HEK293 (cell line): ENCODE data around the gene OR1D2.
A peak's percentile ranks its signal among the peaks of the same experiment; 100 is the strongest.

Source experiments
- CTCF ChIP-seq: fragments of 450-650 bp; formaldehyde crosslinking; IDR thresholded peaks from 2 replicates; pipeline ENCODE4 v1.5.1; 2016; ENCODE audit warnings: missing biosample characterization, missing genetic modification characterization
- GLIS2 ChIP-seq: fragments of 450-650 bp; formaldehyde crosslinking; IDR thresholded peaks from 2 replicates; pipeline ENCODE4 v1.5.1; 2016; ENCODE audit warnings: missing biosample characterization, missing genetic modification characterization
- INSM2 ChIP-seq: fragments of 450-650 bp; formaldehyde crosslinking; IDR thresholded peaks from 2 replicates; pipeline ENCODE4 v1.5.1; 2016; ENCODE audit warnings: missing biosample characterization, missing genetic modification characterization
- KLF8 ChIP-seq: fragments of 450-650 bp; formaldehyde crosslinking; IDR thresholded peaks from 2 replicates; pipeline ENCODE4 v1.5.1; 2016; ENCODE audit warnings: missing biosample characterization, missing genetic modification characterization
- KLF9 ChIP-seq: fragments of 450-650 bp; formaldehyde crosslinking; IDR thresholded peaks from 2 replicates; pipeline ENCODE4 v1.5.1; 2016; ENCODE audit warnings: missing biosample characterization, missing genetic modification characterization, low read depth
- SCRT1 ChIP-seq: fragments of 450-650 bp; formaldehyde crosslinking; IDR thresholded peaks from 2 replicates; pipeline ENCODE4 v1.5.1; 2016; ENCODE audit warnings: missing biosample characterization, missing genetic modification characterization, borderline replicate concordance
- SP2 ChIP-seq: fragments of 450-650 bp; formaldehyde crosslinking; IDR thresholded peaks from 2 replicates; pipeline ENCODE4 v1.5.1; 2016; ENCODE audit warnings: missing biosample characterization, missing genetic modification characterization
- SP7 ChIP-seq: fragments of 450-650 bp; formaldehyde crosslinking; IDR thresholded peaks from 2 replicates; pipeline ENCODE4 v1.5.1; 2016; ENCODE audit warnings: missing biosample characterization, missing genetic modification characterization
- ZBTB11 ChIP-seq: fragments of 450-650 bp; formaldehyde crosslinking; conservative IDR thresholded peaks from 2 replicates; pipeline ENCODE4 v1.5.1; 2016; ENCODE audit warnings: low read depth, missing biosample characterization, missing genetic modification characterization
- ZBTB17 ChIP-seq: fragments of 450-650 bp; formaldehyde crosslinking; IDR thresholded peaks from 2 replicates; pipeline ENCODE4 v1.5.1; 2016; ENCODE audit warnings: missing biosample characterization, missing genetic modification characterization
- ZBTB20 ChIP-seq: fragments of 450-650 bp; formaldehyde crosslinking; IDR thresholded peaks from 2 replicates; pipeline ENCODE4 v1.5.1; 2016; ENCODE audit warnings: missing biosample characterization, missing genetic modification characterization
- ZFHX2 ChIP-seq: fragments of 450-650 bp; formaldehyde crosslinking; conservative IDR thresholded peaks from 2 replicates; pipeline ENCODE4 v1.5.1; 2016; ENCODE audit warnings: missing biosample characterization, missing genetic modification characterization
- ZFP3 ChIP-seq: fragments of 450-650 bp; formaldehyde crosslinking; IDR thresholded peaks from 2 replicates; pipeline ENCODE4 v1.5.1; 2016; ENCODE audit warnings: low read depth, missing biosample characterization, missing genetic modification characterization
- ZFP41 ChIP-seq: fragments of 450-650 bp; formaldehyde crosslinking; IDR thresholded peaks from 2 replicates; pipeline ENCODE4 v1.5.1; 2016; ENCODE audit warnings: missing biosample characterization, missing genetic modification characterization, borderline replicate concordance
- ZIC2 ChIP-seq: fragments of 450-650 bp; formaldehyde crosslinking; IDR thresholded peaks from 2 replicates; pipeline ENCODE4 v1.5.1; 2016; ENCODE audit warnings: missing biosample characterization, missing genetic modification characterization
- ZNF2 ChIP-seq: fragments of 450-650 bp; formaldehyde crosslinking; IDR thresholded peaks from 2 replicates; pipeline ENCODE4 v1.5.1; 2016; ENCODE audit warnings: missing biosample characterization, missing genetic modification characterization
- ZNF221 ChIP-seq: fragments of 450-650 bp; formaldehyde crosslinking; IDR thresholded peaks from 2 replicates; pipeline ENCODE4 v1.5.1; 2017; ENCODE audit warnings: missing biosample characterization, missing genetic modification characterization, borderline replicate concordance
- ZNF266 ChIP-seq: fragments of 450-650 bp; formaldehyde crosslinking; IDR thresholded peaks from 2 replicates; pipeline ENCODE4 v1.5.1; 2016; ENCODE audit warnings: missing biosample characterization, missing genetic modification characterization, low read depth
- ZNF341 ChIP-seq: fragments of 450-650 bp; formaldehyde crosslinking; IDR thresholded peaks from 2 replicates; pipeline ENCODE4; 2016; ENCODE audit warnings: low read depth, missing biosample characterization, missing genetic modification characterization
- ZNF37A ChIP-seq: fragments of 450-650 bp; IDR thresholded peaks from 2 replicates; pipeline ENCODE4 v1.5.1; 2018; ENCODE audit warnings: missing biosample characterization, missing genetic modification characterization
- ZNF704 ChIP-seq: fragments of 450-650 bp; formaldehyde crosslinking; IDR thresholded peaks from 2 replicates; pipeline ENCODE4 v1.5.1; 2016; ENCODE audit warnings: missing biosample characterization, missing genetic modification characterization
- ZNF76 ChIP-seq: fragments of 450-650 bp; formaldehyde crosslinking; IDR thresholded peaks from 2 replicates; pipeline ENCODE4; 2016; ENCODE audit warnings: low read depth, missing biosample characterization, missing genetic modification characterization, borderline replicate concordance
- ZSCAN23 ChIP-seq: fragments of 450-650 bp; formaldehyde crosslinking; IDR thresholded peaks from 2 replicates; pipeline ENCODE4 v1.5.1; 2016; ENCODE audit warnings: missing biosample characterization, missing genetic modification characterization
- TF ChIP-seq, protein P1 (sequence below): fragments of 450-650 bp; formaldehyde crosslinking; IDR thresholded peaks from 2 replicates; pipeline ENCODE4 v1.5.1; 2016; ENCODE audit warnings: missing biosample characterization, missing genetic modification characterization
- TF ChIP-seq, protein P2 (sequence below): fragments of 450-650 bp; formaldehyde crosslinking; IDR thresholded peaks from 2 replicates; pipeline ENCODE4 v1.5.1; 2016; ENCODE audit warnings: missing biosample characterization, missing genetic modification characterization, low read depth

Gene OR1D2

GRCh38 chr17:3048727-3049471, 55.3 kb downstream of the OR1D2 start (continued):
- TF ChIP-seq ZFP3 (tag by site-specific recombination): no peak
- TF ChIP-seq, protein P1, sequence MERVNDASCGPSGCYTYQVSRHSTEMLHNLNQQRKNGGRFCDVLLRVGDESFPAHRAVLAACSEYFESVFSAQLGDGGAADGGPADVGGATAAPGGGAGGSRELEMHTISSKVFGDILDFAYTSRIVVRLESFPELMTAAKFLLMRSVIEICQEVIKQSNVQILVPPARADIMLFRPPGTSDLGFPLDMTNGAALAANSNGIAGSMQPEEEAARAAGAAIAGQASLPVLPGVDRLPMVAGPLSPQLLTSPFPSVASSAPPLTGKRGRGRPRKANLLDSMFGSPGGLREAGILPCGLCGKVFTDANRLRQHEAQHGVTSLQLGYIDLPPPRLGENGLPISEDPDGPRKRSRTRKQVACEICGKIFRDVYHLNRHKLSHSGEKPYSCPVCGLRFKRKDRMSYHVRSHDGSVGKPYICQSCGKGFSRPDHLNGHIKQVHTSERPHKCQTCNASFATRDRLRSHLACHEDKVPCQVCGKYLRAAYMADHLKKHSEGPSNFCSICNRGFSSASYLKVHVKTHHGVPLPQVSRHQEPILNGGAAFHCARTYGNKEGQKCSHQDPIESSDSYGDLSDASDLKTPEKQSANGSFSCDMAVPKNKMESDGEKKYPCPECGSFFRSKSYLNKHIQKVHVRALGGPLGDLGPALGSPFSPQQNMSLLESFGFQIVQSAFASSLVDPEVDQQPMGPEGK (tag by site-specific recombination): peak; percentile 87
- TF ChIP-seq ZSCAN23 (tag by site-specific recombination): no peak
- TF ChIP-seq INSM2 (tag by site-specific recombination): peak; percentile 37; the same call in 1 of the 2 replicates
- peak; percentile 97 for TF ChIP-seq ZNF341 (tag by site-specific recombination)
- peak; percentile 99 for TF ChIP-seq SCRT1 (tag by site-specific recombination)
- peak; percentile 75 for TF ChIP-seq ZIC2 (tag by site-specific recombination)
- 0 out of 2 replicates have a peak, but pooled peaks have one; percentile 36 for TF ChIP-seq KLF8
- TF ChIP-seq ZFP41 (tag by site-specific recombination): no peak
- TF ChIP-seq ZNF221: no peak
- TF ChIP-seq GLIS2 (tag by site-specific recombination): peak; percentile 71
- TF ChIP-seq ZNF37A: no peak
- peak; percentile 97 for TF ChIP-seq CTCF (tag by site-specific recombination)
- peak; percentile 98 for TF ChIP-seq ZBTB11 (tag by site-specific recombination)
- TF ChIP-seq ZFHX2 (tag by site-specific recombination): peak; percentile 58
- peak; percentile 60; the same call in 1 of the 2 replicates for TF ChIP-seq ZNF2
- TF ChIP-seq, protein P2, sequence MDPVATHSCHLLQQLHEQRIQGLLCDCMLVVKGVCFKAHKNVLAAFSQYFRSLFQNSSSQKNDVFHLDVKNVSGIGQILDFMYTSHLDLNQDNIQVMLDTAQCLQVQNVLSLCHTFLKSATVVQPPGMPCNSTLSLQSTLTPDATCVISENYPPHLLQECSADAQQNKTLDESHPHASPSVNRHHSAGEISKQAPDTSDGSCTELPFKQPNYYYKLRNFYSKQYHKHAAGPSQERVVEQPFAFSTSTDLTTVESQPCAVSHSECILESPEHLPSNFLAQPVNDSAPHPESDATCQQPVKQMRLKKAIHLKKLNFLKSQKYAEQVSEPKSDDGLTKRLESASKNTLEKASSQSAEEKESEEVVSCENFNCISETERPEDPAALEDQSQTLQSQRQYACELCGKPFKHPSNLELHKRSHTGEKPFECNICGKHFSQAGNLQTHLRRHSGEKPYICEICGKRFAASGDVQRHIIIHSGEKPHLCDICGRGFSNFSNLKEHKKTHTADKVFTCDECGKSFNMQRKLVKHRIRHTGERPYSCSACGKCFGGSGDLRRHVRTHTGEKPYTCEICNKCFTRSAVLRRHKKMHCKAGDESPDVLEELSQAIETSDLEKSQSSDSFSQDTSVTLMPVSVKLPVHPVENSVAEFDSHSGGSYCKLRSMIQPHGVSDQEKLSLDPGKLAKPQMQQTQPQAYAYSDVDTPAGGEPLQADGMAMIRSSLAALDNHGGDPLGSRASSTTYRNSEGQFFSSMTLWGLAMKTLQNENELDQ (tag by site-specific recombination): no peak
- 0 out of 2 replicates have a peak, but pooled peaks have one; percentile 41 for TF ChIP-seq ZNF704 (tag by site-specific recombination)
- TF ChIP-seq ZNF76 (tag by site-specific recombination): peak; percentile 38; the same call in 1 of the 2 replicates
- no peak for TF ChIP-seq ZNF266 (tag by site-specific recombination)
- peak; percentile 98 for TF ChIP-seq SP2 (tag by site-specific recombination)
- peak; percentile 36 for TF ChIP-seq ZBTB17 (tag by site-specific recombination)
- TF ChIP-seq KLF9 (tag by site-specific recombination): peak; percentile 25; the same call in 1 of the 2 replicates
- TF ChIP-seq SP7 (tag by site-specific recombination): peak; percentile 50; the same call in 1 of the 2 replicates
- TF ChIP-seq ZBTB20: peak; percentile 30; the same call in 1 of the 2 replicates
